ENCODE measurements around the gene GRB2.

GRB2 gene

DNA sequence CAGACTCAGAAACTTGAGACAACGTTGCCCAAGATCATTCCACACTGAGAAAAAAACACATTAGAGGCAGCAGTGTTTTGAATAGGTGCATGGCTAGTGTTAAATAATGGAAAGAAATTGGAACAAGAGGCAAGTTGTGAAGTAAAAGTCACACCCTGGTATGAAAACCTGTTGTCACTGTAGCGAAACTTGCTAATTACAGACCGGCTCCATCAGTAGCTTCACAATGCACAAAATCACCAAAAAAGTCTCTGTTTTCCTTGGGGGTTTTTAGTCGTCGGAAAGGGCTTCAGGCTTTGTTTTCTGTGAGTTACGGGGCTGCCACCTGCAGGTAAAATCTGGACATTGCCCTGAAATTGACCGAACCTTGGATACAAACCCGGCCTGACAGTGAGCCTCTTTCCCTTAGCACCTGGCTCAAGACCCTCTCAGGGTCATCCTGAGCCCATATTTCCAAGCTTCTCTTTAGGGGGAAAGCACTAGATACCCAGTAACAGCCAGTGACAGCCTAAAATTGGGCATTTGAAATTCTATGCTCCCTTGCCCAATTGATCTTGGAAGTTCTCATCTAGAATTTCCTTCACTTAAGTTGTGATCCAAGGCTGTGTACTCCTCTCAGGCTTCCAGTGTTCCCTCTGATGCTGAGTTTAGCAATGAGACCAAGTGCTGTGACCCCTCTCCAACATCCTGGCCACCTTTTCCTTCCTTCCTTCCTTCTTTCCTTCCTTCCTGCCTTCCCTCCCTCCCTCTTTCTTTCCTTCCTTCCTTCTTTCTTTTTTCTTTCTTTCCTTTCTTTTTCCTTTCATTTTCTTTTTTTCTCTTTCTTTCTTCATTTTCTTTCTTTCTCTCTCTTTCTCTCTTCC is 7.2 kb upstream of the GRB2 start:
- peak; percentile 86 for DNase-seq

DNA sequence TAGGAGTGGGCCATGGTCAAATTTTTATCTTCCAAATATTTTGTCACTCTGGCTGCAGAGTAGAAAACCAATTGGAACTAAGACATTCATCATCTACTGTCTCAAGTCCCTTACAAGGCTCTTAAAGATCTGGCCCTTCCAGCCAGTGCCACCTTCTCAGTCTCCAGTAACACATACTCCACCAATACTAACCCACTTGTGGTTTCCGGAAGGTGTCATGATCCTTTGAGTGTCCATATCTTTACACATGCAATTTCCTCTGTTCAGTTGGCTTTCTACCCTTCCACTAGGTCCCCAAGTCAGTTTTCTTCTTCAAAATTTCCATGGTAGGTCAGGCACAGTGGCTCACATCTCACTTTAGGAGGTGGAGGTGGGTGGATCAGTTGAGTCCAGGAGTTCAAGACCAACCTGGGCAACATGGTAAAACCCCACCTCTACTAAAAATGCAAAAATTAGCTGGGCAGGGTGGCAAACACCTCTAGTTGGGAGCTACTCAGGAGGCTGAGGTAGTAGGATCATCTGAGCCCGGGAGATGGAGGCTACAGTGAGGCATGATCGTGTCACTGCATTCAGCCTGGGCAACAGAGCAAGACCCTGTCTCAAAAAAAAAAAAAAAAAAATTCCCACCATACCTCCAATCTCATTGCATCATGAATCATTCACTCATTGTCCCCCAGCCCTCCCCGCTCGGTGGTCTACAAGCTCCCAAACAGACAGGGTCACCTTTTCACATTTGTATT is 6.0 kb upstream of the GRB2 start:
- no peak for DNase-seq

- no peak for DNase-seq
Observed at GRCh38 chr17:75410141-75410540, 4.7 kb upstream of the GRB2 start.

DNA sequence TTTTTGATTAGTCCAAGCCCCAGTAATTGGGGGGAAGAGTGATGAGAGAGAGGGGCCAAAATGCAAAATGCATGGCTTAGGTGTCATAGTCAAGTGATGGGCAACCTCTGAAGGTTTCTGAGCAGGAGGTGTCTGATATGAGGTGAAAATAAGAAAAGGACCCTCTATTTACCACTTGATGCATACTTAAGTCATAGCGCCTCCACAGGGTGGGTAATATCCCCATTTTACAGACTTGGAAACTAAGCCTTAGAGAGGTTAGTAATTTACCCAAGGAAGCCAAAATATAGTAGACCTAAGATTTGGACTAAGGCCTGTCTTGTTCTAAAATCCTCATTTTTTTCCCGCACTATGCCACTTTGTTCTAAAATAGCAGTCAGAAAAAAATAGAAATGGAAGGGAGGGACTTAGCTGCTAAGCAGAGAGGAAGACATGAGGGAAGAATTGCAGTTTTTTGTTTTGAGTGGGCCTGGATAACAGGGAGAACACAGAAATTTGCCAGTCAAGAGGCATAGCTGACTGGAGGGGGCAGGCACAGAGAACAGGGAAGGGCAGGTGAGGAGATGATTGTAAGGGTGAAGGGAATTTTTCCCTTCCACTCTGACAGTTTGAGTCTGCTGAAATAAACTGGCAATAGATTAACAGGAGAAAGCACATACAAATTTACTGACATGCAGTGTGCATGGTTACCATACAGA is 2.3 kb upstream of the GRB2 start:
- no peak for DNase-seq

DNA sequence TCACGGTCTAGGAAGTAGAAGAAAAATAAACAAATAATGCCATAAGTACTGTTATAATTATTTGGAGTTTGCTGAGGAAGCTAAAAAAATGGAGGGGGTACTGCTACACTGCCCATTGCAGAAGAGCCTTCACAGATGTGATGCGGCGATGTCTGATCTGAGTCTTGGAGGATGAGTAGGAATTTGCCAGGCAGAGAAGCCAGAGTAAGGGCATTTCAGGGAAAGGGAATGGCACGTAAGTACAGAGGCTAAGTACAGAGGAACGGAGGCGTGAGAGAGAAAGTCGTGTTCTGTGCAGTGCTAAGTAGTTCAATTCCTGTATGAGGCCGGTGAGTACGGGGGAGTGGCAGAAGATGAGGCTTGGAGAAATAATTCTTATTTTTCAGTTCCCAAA is 741 bp upstream of the GRB2 start:
- DNase-seq: no peak

DNA sequence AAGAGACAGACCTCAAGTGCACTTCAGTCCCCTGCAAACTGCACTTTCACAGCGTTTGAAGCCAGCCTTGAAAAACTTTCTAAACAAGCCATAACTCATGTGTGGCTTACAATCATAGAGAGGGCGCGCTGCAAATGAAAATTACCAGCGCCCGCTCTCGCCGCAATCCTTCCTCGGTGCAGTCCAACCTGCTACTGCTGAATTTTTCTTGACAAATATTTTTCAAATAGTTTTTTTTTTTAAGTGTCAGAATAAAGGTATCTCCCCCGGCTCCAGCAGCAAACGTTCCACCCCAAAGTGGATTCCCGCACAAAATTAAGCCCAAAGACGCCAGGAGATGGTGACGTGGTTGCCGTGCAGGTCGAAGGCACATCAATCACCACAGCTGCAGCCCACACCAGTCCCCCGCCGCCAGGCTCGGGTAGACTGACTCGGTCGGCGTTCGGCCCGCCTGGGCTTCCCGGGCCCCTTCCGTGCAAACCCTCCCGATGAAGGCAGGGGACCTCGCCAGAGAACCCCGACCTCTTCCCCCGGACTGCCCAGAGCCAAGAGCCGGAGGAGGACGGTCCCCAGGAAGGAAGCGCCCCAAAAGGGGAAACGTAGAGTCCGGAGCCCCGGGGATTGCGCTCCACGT is 630 bp downstream of the GRB2 start:
- DNase-seq: peak; percentile 61

GRCh38 chr17:75404223-75404730 is 1.2 kb downstream of the GRB2 start:
- DNase-seq: peak; percentile 68

GRCh38 chr17:75403131-75403530 is 2.3 kb downstream of the GRB2 start:
- DNase-seq: no peak

- peak; percentile 55 for DNase-seq
Observed at GRCh38 chr17:75402026-75402425, 3.5 kb downstream of the GRB2 start.

DNA sequence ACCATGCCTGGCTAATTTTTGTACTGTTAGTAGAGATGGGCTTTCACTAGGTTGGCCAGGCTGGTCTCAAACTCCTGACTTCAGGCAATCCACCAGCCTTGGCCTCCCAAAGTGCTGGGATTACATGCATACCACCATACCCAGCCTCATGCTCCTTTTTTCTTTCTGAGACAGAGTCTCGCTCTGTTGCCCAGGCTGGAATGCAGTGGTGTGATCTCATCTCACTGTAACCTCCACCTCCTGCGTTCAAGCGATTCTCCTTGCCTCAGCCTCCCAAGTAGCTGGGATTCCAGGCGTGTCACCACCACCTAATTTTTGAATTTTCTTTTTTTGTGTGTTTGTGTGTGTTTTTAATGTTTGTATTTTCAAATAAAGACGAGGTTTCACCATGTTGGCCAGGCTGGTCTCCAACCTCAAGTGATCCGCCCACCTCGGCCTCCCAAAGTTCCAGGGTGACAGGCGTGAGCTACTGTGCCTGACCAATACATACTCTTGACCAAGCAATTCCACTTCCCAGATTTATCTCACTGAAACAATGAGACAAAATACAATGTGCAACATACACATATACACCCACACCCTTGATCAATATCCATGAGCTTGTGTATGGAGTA is 5.0 kb downstream of the GRB2 start:
- no peak for DNase-seq

- no peak for DNase-seq
Observed at GRCh38 chr17:75398279-75398678, 7.2 kb downstream of the GRB2 start.

GRCh38 chr17:75397217-75397616 is 8.3 kb downstream of the GRB2 start:
- no peak for DNase-seq

- DNase-seq: peak; percentile 42
Observed at GRCh38 chr17:75396796-75397195, 8.7 kb downstream of the GRB2 start.

DNA sequence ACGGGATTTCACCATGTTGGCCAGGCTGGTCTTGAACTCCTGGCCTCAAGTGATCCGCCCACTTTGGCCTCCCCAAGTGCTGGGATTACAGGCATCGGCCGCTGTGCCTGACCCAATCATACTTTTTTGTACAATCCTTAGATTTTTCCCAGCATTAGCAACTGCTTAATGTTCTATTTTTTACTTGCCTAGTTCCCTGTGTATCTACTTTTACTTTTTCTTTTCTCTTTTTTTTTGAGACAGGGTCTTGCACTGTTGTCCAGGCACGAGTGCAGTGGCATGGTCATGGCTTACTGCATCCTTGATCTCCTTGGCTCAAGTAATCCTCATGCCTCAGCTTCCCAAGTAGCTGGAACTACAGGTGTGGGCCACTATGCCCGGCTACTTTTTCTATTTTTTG is 9.5 kb downstream of the GRB2 start:
- no peak for DNase-seq

DNA sequence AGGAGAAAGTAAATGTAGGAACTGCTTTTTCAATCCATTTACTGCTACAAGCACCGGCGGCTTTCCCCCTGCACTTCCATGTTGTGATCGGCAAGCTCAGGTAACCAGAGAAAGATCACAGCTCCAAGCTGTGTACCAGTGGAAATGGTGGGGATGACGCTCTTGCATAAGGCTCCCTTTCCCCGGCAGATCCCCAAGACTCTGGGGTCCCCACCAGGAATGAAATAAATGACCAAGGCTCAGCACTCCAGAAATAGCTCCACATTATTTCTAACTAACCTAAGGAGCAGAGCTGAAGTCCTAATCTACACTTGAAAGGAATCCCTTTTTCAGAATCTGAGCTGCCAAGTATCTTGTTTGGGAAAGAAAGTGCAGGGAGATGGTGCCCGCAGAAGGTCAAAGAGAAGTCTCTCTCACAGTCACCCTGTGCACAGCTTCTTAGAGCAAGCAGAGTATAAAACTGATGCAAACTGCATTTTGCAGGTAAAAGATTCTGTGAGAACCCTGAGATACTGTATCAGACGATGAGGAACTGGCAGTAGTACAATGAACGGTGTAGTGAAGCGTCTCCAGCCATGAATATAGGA is 11.1 kb downstream of the GRB2 start:
- DNase-seq: no peak

DNA sequence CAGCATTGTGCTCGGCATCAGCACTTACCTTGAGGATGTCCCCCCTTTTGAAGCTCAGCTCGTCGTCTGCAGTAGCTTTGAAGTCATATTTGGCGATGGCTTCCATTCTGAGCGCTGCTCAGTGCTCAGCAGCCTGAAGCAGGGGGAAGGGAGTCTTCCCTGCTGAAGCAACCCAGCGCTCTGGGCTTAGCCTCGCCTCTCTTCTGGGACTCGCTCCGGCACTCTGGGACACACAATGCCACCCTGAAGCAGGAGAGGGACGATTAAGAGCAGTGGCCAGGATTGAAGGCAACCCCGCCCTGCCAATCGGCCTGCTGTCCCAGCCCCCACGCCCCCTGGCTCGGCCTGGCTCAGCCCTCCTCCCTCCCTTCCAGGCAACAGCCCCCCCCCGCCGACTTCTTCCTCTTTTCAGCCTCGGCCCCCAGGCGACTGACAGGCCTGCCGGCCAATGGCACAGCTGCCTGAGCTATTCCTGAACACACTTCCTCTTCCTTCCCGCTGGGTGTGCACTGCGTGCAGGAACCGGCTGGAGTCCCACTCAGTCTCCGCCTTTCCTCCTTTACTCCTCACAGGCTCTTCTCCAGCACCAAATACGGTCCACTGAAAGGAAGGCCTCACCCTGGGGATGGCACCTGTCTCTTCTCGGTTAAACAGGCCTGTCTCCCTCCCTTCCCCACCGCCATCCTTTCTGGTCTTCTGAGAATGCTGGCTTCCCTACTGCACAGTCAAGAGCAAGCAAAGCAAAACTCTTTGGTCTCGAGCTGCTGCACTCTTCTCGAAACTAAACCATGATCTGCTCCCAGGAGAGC is 11.8 kb downstream of the GRB2 start:
- peak; percentile 93 for DNase-seq

GRCh38 chr17:75392559-75392958 is 12.9 kb downstream of the GRB2 start:
- no peak for DNase-seq

- no peak for DNase-seq
Observed at GRCh38 chr17:75390982-75391381, 14.5 kb downstream of the GRB2 start.

DNA sequence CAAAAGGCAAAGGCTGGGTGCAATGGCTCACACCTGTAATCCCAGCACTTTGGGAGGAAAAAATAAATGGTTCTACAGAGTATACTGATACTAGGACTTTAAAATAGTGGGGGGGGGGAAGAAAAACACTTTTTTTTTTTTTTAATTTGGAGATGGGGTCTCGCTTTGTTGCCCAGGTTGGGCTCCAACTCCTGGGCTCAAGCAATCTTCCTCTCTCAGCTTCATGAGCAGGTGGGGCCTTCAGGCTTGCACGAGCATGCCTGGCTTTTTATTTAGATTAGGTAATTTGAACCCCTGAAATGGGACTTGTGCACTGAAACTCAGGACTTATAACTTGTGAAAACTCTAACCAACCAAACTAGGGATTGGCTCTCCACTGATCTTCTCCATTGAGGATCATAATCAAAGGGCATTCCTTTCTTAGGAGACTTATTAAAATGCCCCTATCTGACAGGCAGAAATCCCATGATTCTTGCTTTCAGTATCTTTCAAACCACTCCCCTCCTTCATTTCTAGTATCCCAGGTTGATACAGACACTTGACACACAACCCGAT is 16.9 kb downstream of the GRB2 start:
- DNase-seq: no peak

GRCh38 chr17:75387771-75388170 is 17.7 kb downstream of the GRB2 start:
- DNase-seq: no peak

DNA sequence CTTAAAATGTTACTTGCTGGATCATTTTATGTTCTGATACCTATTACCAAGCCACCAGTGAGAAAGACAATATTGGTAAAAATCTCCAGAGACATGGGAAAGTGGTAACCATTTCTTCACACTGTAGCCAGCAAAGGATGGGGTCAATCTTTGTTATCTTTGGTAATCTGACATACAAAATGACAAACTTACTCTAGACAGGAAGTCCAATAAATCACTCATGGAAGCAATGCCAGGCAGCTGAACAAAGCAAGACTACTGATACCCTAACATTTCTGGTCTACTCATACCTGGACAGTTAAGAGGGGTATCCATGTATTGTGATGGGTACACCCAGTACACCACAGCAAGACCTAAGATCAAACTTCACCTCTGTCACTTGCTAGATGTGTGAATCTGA is 19.0 kb downstream of the GRB2 start:
- DNase-seq: no peak

Data from activated CD4-positive, alpha-beta T cell treated with anti-CD3 and anti-CD28 coated beads, Interleukin-2, Interleukin-6, amounts not matched to agents 100 ng/mL and 50 ng/mL, durations not matched to agents 16 hours and 8 hours (primary cell).